A549 (cell line): ENCODE results near the gene MLLT10. TPM values are rescaled to one million over a fixed set of nuclear protein-coding genes. Genes with fewer than 3 reads are reported as not detected.

Source experiments
- ATAC-seq, 2 experiments: fragments of 200-7000 bp in 1 of 2; fragments of >200 bp in 1 of 2; cut with Nextera tagmentation in 1 of 2; cut with Tn5 transposase in 1 of 2; 3 replicates each; pipeline versions ENCODE4 v1.8.0 to v1.9.1; 2018 to 2020; ENCODE audit warnings: mild to moderate bottlenecking in 1 of 2, moderate library complexity in 1 of 2
- CTCF ChIA-PET: fragments of 300-600 bp; sonication (Branson Sonifier 250); formaldehyde crosslinking; extraction: SDS; loops from one replicate; lab custom pipeline; 2021; ENCODE audit warnings: antibody characterized with exemption, inconsistent platforms; lab: Yijun Ruan, JAX
- POLR2A ChIA-PET: fragments of 350-600 bp; formaldehyde crosslinking; extraction: SDS; loops from one replicate; lab custom pipeline; 2021; ENCODE audit warnings: antibody characterized with exemption, inconsistent platforms; lab: Yijun Ruan, JAX
- DNase-seq, 2 experiments: peaks; one replicate each; pipeline versions ENCODE4 v3.0.0 to v3.0.0-alpha.2; 2011 to 2016; ENCODE audit warnings: low read depth in 1 of 2, low spot score in 1 of 2
- FAIRE-seq: peaks from 2 replicates; lab custom pipeline; 2011; peaks lifted over from hg19 to GRCh38; lab: Jason Lieb, UNC
- H3K27ac ChIP-seq, 2 experiments: fragments of >200 bp; sonication (Bioruptor Twin); formaldehyde crosslinking; 3 replicates each; pipeline ENCODE4 v1.5.1; 2016 to 2017
- H3K4me1 ChIP-seq: fragments of >200 bp; sonication (Bioruptor Twin); formaldehyde crosslinking; 3 replicates; pipeline ENCODE4 v1.6.1; 2016
- H3K4me2 ChIP-seq: fragments of >200 bp; sonication (Bioruptor Twin); formaldehyde crosslinking; 3 replicates; pipeline ENCODE4 v1.6.1; 2016
- H3K4me3 ChIP-seq: fragments of >200 bp; sonication (Bioruptor Twin); formaldehyde crosslinking; 3 replicates; pipeline ENCODE4 v1.5.1; 2016
- H3K9me3 ChIP-seq: fragments of >200 bp; sonication (Bioruptor Twin); formaldehyde crosslinking; 3 replicates; pipeline ENCODE4 v1.6.1; 2016
- ATOH8 ChIP-seq: fragments of 250-450 bp; sonication (Bioruptor Pico); IDR thresholded peaks from 2 replicates; pipeline ENCODE4 v1.5.0; 2020; ENCODE audit warnings: low read depth, mild to moderate bottlenecking, moderate library complexity
- BCL3 ChIP-seq: fragments of >200 bp; sonication (Bioruptor Twin); formaldehyde crosslinking; IDR thresholded peaks from 3 replicates; pipeline ENCODE4 v1.6.1; 2016
- CBX2 ChIP-seq: fragments of 200-600 bp; sonication (generic); IDR thresholded peaks from 2 replicates; pipeline ENCODE4 v1.6.1; 2016; ENCODE audit warnings: low read depth, mild to moderate bottlenecking, borderline replicate concordance
- CHD4 ChIP-seq: fragments of 200-600 bp; sonication (generic); IDR thresholded peaks from 2 replicates; pipeline ENCODE4 v1.6.1; 2016; ENCODE audit warnings: antibody characterized with exemption, mild to moderate bottlenecking, borderline replicate concordance
- FOSB ChIP-seq: fragments of 250-450 bp; sonication (Bioruptor Pico); IDR thresholded peaks from 2 replicates; pipeline ENCODE4 v1.5.0; 2020; ENCODE audit warnings: mild to moderate bottlenecking, moderate library complexity
- HMGXB4 ChIP-seq: fragments of 250-450 bp; sonication (Bioruptor Pico); IDR thresholded peaks from 2 replicates; pipeline ENCODE4 v1.5.0; 2021; ENCODE audit warnings: mild to moderate bottlenecking, moderate library complexity, borderline replicate concordance
- HOXB13 ChIP-seq: fragments of 250-450 bp; sonication (Bioruptor Pico); IDR thresholded peaks from 2 replicates; pipeline ENCODE4 v1.5.0; 2020; ENCODE audit warnings: low read depth, mild to moderate bottlenecking, moderate library complexity
- MAFK ChIP-seq: fragments of 450-650 bp; IDR thresholded peaks from 2 replicates; pipeline ENCODE4 v1.6.1; 2014; ENCODE audit not compliant: partially characterized antibody
- MYC ChIP-seq: IDR thresholded peaks from 2 replicates; pipeline ENCODE4 v1.6.1; 2012; ENCODE audit warnings: mild to moderate bottlenecking, inconsistent platforms, low read length, improper control_type of control experiment, borderline replicate concordance
- PBX3 ChIP-seq: IDR thresholded peaks from 2 replicates; pipeline ENCODE4 v1.6.1; 2012
- POLR2A ChIP-seq: IDR thresholded peaks from 2 replicates; pipeline ENCODE4 v1.6.1; 2012; ENCODE audit warnings: mild to moderate bottlenecking, low read length
- RCOR1 ChIP-seq: fragments of 150-350 bp; IDR thresholded peaks from 2 replicates; pipeline ENCODE4 v1.6.1; 2014; ENCODE audit warnings: antibody characterized with exemption, low read length, low read depth
- RFX5 ChIP-seq: fragments of 450-650 bp; IDR thresholded peaks from 2 replicates; pipeline ENCODE4 v1.7.1; 2014; ENCODE audit warnings: antibody characterized with exemption, mild to moderate bottlenecking, moderate library complexity
- SMC3 ChIP-seq: fragments of >200 bp; sonication (Bioruptor Twin); formaldehyde crosslinking; IDR thresholded peaks from 3 replicates; pipeline ENCODE4 v1.6.1; 2018; ENCODE audit warnings: inconsistent platforms
- ZC3H11A ChIP-seq: fragments of 450-650 bp; IDR thresholded peaks from 2 replicates; pipeline ENCODE4 v1.6.1; 2014; ENCODE audit warnings: antibody characterized with exemption, mild to moderate bottlenecking
- WGBS: methylation state at CpG from one replicate; pipeline ENCODE4 v1.1.6; 2017; ENCODE audit errors: missing lambda C conversion rate; 5-methylcytosine and 5-hydroxymethylcytosine counted together
- polyA plus RNA-seq, 4 experiments: library from polyadenylated mRNA; depleted of rRNA in 3 of 4; stranded (reverse); fragments of >200 nt; fragmentation: RNase III in 1 of 4; extraction: RNeasy Plus Mini Kit Qiagen cat#74134 plus additional on column Dnase treatment in 1 of 4; gene quantifications; 2 replicates in 3 of 4; 3 replicates in 1 of 4; pipeline ENCODE4 v1.2.3, GENCODE V29; 2011 to 2017

MLLT10 gene
- polyA plus RNA-seq, 2 of the 4 experiments (the other 2 are of a cell fraction) = 41.7 to 54.1 TPM

- WGBS = 88% methylated on average over 3 of the region's 3 CpGs
- no peak for TF ChIP-seq HMGXB4 (CRISPR knock-in tag)
- TF ChIP-seq POLR2A = no peak
- TF ChIP-seq HOXB13 (CRISPR knock-in tag) = no peak
- TF ChIP-seq MYC = no peak
- no peak for TF ChIP-seq ATOH8 (CRISPR knock-in tag)
- TF ChIP-seq MAFK = no peak
- no peak for TF ChIP-seq PBX3
- TF ChIP-seq FOSB = no peak
- TF ChIP-seq BCL3 = no peak
- TF ChIP-seq RFX5 = no peak
- TF ChIP-seq RCOR1 = no peak
- DNase-seq (no peak), FAIRE-seq (no peak), ATAC-seq (no peak)
- Histone ChIP-seq H3K27ac (no peak overlapping the region), H3K4me3 (no peak overlapping the region), H3K4me2 (no peak overlapping the region), H3K9me3 (no peaks in the 10 kb centered on the region), H3K4me1 (peaks cover 4% of the 10 kb centered on the region; the same call in 1 of the 3 replicates)
- CTCF ChIA-PET = interaction anchor here (1.9 kb wide), 1 partner anchor 54 kb away, joined by 4 read pairs; no protein-coding TSS in a partner anchor
- POLR2A ChIA-PET = no interaction called here
These were observed 143.5 kb downstream of the MLLT10 start for GRCh38 chr10:21677551-21677950.

- Histone ChIP-seq H3K27ac (no peak overlapping the region), H3K4me2 (no peak overlapping the region), H3K4me3 (no peak overlapping the region), H3K9me3 (no peaks in the 10 kb centered on the region), H3K4me1 (no peaks in the 10 kb centered on the region)
- ATAC-seq = no peak
- WGBS = 75% methylated on average over 3 of the region's 3 CpGs
- FAIRE-seq = no peak
- CTCF ChIA-PET = interaction anchor here (0.9 to 1.2 kb wide), 2 partner anchors 14 to 185 kb away, joined by 3 to 4 read pairs; no protein-coding TSS in a partner anchor
- TF ChIP-seq CHD4 (no peak), SMC3 (no peak), RCOR1 (no peak)
- POLR2A ChIA-PET = no interaction called here
- no peak for DNase-seq
These were observed 147.1 kb downstream of the MLLT10 start for GRCh38 chr10:21681156-21681555.

GRCh38 chr10:21687266-21688008 lies 153.4 kb downstream of the MLLT10 start:
- TF ChIP-seq CBX2 (no peak), MAFK (no peak), ZC3H11A (no peak)
- Histone ChIP-seq H3K27ac (peak overlapping the region; percentile 41 to 54; a peak in 3 of 6 replicates), H3K4me1 (peaks cover 16% of the 10 kb centered on the region; the same call in 2 of the 3 replicates), H3K4me2 (peak overlapping the region; percentile 25; the same call in 2 of the 3 replicates), H3K9me3 (no peaks in the 10 kb centered on the region), H3K4me3 (no peak overlapping the region)
- CTCF ChIA-PET = interaction anchor here (0.7 kb wide), 1 partner anchor 14 kb away, joined by 3 read pairs; no protein-coding TSS in a partner anchor
- WGBS = 92% methylated on average over 3 of the region's 3 CpGs
- DNase-seq (no peak), FAIRE-seq (no peak), ATAC-seq (no peak; a peak in 1 of 6 replicates)
- POLR2A ChIA-PET = no interaction called here
